Peyer's patch (tissue), 4 donors: Measurements from ENCODE around the gene NFYA. TPM values are rescaled to one million over a fixed set of nuclear protein-coding genes. Genes with fewer than 3 reads are reported as not detected.

Experiments used
- DNase-seq, 3 donors: peaks; one replicate each; pipeline ENCODE4 v3.0.0-alpha.2; 2017 to 2019
- H3K27ac ChIP-seq, 4 donors: fragments of 200-600 bp; sonication (generic); one replicate each; pipeline ENCODE4 v1.5.1; 2016 to 2019
- H3K27me3 ChIP-seq, 2 donors: fragments of 200-600 bp; sonication (generic); one replicate each; pipeline ENCODE4 v1.5.1; 2019
- H3K36me3 ChIP-seq, 3 donors: fragments of 200-600 bp; sonication (generic); one replicate each; pipeline ENCODE4 v1.5.1; 2016 to 2019
- H3K4me1 ChIP-seq, 4 donors: fragments of 200-600 bp; sonication (generic); one replicate each; pipeline ENCODE4 v1.5.1; 2016 to 2019
- H3K4me3 ChIP-seq, 4 donors: fragments of 200-600 bp; sonication (generic); 1 replicate in 3 of 4; 2 replicates in 1 of 4; pipeline ENCODE4 v1.5.1; 2016 to 2019; ENCODE audit warnings: mild to moderate bottlenecking in 1 of 4
- H3K9me3 ChIP-seq, 4 donors: fragments of 200-600 bp; sonication (generic); one replicate each; pipeline ENCODE4 v1.5.1; 2016 to 2019; ENCODE audit warnings: mild to moderate bottlenecking in 1 of 4
- POLR2A ChIP-seq, 2 donors: fragments of 450-650 bp; IDR thresholded peaks; one replicate each; pipeline ENCODE4 v1.5.1; 2017; ENCODE audit warnings: antibody characterized with exemption in 2 of 2, mild to moderate bottlenecking in 2 of 2, moderate library complexity in 2 of 2
- total RNA-seq, 4 donors: library from RNA; depleted of rRNA; stranded (reverse); fragments of >200 nt; gene quantifications; one replicate each; pipeline ENCODE4 v1.1.0, GENCODE V29; 2016
- TF ChIP-seq, protein P1 (sequence below), 6 experiments: fragments of 450-650 bp in 4 of 6; fragments of 200-600 bp in 2 of 6; sonication (generic) in 1 of 6; IDR thresholded peaks; one replicate each; pipeline ENCODE4 v1.5.1; 2017 to 2019; ENCODE audit warnings: antibody characterized with exemption in 6 of 6, mild to moderate bottlenecking in 3 of 6, moderate library complexity in 1 of 6

Gene NFYA
- total RNA-seq, 4 donors from 2014 or later, result 22.9 to 27.5 (median 23.4) TPM

DNA sequence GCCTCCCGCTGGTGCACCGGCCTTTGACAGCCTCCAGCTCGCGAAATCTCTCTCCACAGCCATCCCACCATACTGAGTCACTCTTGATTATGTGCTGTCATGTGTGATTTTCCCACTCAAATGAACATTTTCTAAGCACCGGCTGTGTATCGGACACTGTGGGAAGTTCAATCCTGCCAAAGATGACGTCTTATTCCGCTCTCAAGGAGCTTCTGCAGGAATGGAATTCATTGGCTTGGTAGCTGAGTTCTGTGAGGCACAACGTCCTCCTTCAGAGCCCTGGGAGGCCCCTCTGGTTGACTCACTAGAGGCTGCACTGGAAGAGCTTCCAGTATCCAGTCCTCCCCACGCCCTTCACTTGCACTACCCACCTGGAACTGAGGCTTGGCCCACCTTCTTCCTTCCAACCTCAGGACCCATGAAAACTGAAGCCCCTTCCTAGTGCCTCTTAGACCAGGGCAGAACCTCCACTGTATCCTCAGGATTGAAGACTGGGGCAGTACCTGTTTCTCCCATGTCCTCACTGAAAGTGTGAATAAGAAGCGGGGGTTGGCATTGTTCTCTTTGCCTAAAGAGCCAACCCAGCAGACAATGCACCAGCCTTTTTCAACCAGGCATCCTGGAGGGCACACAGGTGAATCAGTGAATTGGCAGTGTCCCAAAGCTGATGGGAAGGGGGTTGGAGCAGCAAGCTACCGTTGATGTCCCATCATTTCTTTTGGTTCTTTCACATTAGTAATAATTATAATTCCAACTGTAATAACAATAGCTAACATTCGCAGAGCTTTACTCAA lies 35.5 kb upstream of the NFYA start:
- peaks cover 0 to 5% (median 0%) of the 10 kb centered on the region in 3 donors for H3K36me3 ChIP-seq
- no peak for DNase-seq
- peaks cover 0 to 30% (median 2%) of the 10 kb centered on the region in 4 donors for H3K4me1 ChIP-seq
- no peaks in the 10 kb centered on the region for H3K27me3 ChIP-seq
- H3K4me3 ChIP-seq, result no peak overlapping the region
- TF ChIP-seq POLR2A (IDR thresholded peaks at IDR 0.05), result no peak
- TF ChIP-seq, protein P1, sequence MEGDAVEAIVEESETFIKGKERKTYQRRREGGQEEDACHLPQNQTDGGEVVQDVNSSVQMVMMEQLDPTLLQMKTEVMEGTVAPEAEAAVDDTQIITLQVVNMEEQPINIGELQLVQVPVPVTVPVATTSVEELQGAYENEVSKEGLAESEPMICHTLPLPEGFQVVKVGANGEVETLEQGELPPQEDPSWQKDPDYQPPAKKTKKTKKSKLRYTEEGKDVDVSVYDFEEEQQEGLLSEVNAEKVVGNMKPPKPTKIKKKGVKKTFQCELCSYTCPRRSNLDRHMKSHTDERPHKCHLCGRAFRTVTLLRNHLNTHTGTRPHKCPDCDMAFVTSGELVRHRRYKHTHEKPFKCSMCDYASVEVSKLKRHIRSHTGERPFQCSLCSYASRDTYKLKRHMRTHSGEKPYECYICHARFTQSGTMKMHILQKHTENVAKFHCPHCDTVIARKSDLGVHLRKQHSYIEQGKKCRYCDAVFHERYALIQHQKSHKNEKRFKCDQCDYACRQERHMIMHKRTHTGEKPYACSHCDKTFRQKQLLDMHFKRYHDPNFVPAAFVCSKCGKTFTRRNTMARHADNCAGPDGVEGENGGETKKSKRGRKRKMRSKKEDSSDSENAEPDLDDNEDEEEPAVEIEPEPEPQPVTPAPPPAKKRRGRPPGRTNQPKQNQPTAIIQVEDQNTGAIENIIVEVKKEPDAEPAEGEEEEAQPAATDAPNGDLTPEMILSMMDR (IDR thresholded peaks at IDR 0.05), result no peak
- H3K27ac ChIP-seq, result no peak overlapping the region
- no peaks in the 10 kb centered on the region for H3K9me3 ChIP-seq

DNA sequence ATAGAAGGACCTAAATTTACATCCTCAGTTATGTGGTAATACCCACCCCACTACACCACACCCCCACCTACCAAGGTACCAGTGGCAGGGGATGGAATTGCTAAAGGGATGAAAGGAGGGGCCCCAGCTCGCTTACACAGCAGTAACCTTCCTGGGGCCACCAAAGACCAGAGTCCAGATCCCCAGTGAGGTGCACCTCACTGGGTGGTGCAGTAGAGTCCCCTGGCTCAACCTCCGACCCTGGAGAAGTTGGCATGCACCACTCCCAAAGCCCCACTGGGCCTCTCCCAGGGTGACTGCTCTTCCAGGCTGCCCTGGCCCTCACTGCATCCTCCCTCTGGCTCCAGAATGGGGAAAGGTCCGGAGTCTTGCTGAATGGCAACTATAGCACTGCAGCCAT lies 34.6 kb upstream of the NFYA start:
- DNase-seq, result no peak
- Histone ChIP-seq H3K4me1 (peaks cover 0 to 30% (median 2%) of the 10 kb centered on the region in 4 donors), H3K36me3 (peaks cover 0 to 5% (median 0%) of the 10 kb centered on the region in 3 donors), H3K27ac (peak overlapping the region in 2 of 4 donors; percentile 79 to 88), H3K4me3 (peak overlapping the region in 3 of 4 donors; percentile 0 to 53 (median 46)), H3K27me3 (no peaks in the 10 kb centered on the region), H3K9me3 (no peaks in the 10 kb centered on the region)
- TF ChIP-seq POLR2A (IDR thresholded peaks at IDR 0.05), result no peak
- TF ChIP-seq, protein P1 (IDR thresholded peaks at IDR 0.05), result no peak

DNA sequence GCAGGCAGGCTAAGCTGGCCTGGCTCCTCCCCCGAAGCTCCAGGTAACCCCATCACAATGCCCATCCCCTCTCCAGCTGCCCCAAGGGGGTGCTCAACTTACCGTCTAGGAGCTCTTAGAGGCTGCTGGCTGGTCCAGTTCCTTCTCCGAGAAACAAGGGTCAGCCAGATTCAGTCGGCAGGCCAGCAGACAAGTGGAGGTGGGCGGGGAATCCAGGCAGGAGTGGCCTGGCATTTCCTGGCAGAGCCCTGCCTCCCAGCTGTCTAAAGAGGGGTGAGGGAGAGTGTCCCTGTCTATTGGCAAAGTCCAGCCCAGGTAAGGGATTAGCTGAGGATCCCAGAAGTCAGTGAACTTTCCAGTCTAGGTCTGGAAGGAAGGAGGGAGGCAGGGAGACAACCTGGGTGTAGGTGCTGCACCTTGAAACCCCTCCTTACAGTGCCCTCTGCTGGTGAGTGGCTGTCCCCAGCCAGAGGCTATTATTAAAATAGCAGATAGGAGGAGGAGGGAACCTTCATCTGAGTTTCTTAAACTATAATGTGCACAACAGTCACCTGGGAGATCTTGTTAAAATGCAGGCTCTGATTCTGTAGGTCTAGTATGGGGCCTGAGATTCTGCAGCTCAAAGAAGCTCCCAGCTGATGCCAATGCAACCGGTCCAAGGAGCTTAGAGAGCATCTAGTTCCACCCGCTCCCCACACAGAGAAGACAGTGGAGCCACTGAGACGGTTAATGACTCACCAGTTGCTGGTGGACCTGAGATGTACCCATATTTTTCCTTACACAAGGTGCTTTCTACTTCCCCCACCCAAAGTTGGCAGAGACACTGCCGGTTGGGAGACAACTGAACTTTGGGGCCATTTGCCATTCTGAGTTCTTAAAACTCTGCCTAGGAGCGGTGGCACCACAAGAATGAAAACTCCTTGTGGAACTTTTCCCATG lies 33.4 kb upstream of the NFYA start, which contains the start of gene UNC5CL:
Gene UNC5CL, minus strand, starts transcription at position 162 of the 939 bp plus-strand sequence. CDS start 4,147 bp downstream, outside the sequence.
- peak; percentile 37 to 71 for TF ChIP-seq POLR2A (IDR thresholded peaks at IDR 0.05)
- TF ChIP-seq, protein P1 (IDR thresholded peaks at IDR 0.05), result peak in 5 of 6 experiments; percentile 23 to 94 (median 85)
- Histone ChIP-seq H3K27me3 (no peaks in the 10 kb centered on the region), H3K4me1 (peaks cover 0 to 30% (median 2%) of the 10 kb centered on the region in 4 donors), H3K4me3 (peak within 1 kb of the TSS in 3 of 4 donors; percentile 0 to 53 (median 46)), H3K36me3 (peaks cover 0 to 5% (median 0%) of the 10 kb centered on the region in 3 donors), H3K9me3 (no peaks in the 10 kb centered on the region), H3K27ac (peak within 1 kb of the TSS in 3 of 4 donors; percentile 69 to 88 (median 79))
- DNase-seq, result peak; percentile 27 to 87 (median 83)

DNA sequence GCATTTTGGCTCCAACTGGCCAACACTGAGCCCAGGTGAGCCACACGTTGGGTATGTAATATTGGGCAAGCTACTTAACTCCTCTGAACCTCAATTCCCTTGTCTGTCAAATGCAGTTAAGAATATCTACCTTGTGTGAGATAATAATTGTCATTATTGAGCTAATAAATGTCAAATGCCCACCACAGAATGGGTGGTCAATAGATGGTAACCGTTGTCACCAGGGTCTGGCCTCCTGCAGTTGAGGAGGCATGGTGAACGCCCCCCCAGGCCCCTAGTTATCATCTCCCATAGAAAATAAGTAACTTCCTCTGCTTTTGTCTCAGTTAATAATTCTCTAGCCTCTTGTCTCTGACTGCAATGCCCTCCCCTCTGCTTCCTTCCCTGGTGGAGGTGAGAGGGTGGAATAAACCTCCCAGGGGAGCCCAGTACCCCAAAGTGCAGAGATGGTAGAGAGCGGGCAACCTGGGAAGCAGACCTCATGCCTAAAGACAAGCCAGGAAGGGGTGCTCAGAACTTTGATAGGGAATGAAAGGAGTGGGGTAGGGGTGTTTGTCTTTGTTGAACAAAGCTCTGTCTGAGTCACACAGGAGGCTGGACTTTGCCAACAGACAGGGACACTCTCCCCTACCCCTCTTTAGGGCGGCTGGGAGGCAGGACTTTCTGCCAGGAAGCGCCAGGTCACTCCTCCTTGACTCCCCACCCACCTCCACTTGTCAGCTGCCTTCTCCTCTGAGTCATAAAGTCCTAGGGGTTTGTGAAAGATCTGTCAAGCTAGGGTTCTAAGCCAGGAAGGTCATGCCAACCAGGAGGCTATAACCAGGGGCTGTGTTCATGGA lies 32.5 kb upstream of the NFYA start:
- DNase-seq, result peak in 2 of 3 donors; percentile 82 to 87
- Histone ChIP-seq H3K4me3 (peak overlapping the region in 2 of 4 donors; percentile 18 to 22), H3K36me3 (no peaks in the 10 kb centered on the region), H3K9me3 (no peaks in the 10 kb centered on the region), H3K27me3 (no peaks in the 10 kb centered on the region), H3K4me1 (peaks cover 0 to 30% (median 2%) of the 10 kb centered on the region in 4 donors), H3K27ac (peak overlapping the region in 3 of 4 donors; percentile 69 to 88 (median 79))
- TF ChIP-seq, protein P1 (IDR thresholded peaks at IDR 0.05), result no peak
- TF ChIP-seq POLR2A (IDR thresholded peaks at IDR 0.05), result no peak
